Coronary artery (tissue), 2 donors: Measurements from ENCODE around the gene SGMS1.
"Not testable (repeated sequence)": the region's sequence is repeated elsewhere in the genome, so short reads cannot be mapped to it uniquely, and the experiment has no call there.

Experiments
- DNase-seq: peaks from one replicate; pipeline ENCODE4 v3.0.0-alpha.2; 2017; ENCODE audit warnings: low spot score
- H3K27ac ChIP-seq, 2 donors: fragments of 200-600 bp; sonication (generic); one replicate each; pipeline ENCODE4 v1.5.1; 2016 to 2019
- H3K4me3 ChIP-seq: fragments of 200-600 bp; sonication (generic); 2 replicates; pipeline ENCODE4 v1.5.1; 2016; ENCODE audit warnings: mild to moderate bottlenecking, moderate library complexity
- TF ChIP-seq, protein P1 (sequence below): fragments of 200-600 bp; sonication (generic); IDR thresholded peaks from one replicate; pipeline ENCODE4 v1.5.1; 2019; ENCODE audit warnings: antibody characterized with exemption

SGMS1 gene

DNA sequence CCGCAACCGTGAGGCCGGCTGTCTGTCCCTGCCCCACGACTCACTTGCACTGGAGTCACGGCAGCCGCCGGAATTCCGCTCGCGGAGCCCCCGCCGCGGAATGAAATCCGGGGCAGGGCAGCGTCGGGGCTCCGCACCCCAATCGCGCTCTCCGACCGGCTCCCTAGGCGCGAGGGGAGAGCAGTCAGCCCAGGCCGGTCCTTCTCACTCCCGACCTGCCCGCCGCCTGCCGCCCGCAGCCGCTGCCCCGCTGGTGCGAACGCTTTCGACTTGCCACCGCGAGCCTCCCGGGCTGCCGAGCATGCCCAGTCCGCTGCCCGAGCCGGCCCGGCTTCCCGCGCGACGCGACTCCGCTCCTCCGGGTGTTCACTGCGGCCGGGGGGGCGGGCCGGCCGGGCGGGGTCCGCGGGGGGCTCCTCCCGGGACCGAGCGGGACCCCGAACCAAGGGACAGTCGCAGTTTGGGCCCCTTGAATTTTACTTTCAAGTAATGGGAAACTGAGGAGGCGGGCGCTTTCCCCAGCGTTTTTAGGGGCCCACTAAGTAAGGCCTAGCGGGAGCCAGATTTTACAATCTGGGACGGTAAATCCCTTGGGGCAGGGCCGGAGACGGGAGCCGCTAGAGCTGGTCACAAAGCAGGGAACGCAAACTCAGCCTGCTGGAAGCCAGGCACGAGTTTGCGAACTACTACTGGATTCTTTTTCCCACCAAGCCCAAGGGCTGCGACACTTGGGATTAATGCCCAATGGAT lies at the start of gene SGMS1:
TSS of gene SGMS1 (minus strand) at position 294 of the 750 bp plus-strand sequence. CDS start 279,842 bp downstream, outside the sequence.
- TF ChIP-seq, protein P1, sequence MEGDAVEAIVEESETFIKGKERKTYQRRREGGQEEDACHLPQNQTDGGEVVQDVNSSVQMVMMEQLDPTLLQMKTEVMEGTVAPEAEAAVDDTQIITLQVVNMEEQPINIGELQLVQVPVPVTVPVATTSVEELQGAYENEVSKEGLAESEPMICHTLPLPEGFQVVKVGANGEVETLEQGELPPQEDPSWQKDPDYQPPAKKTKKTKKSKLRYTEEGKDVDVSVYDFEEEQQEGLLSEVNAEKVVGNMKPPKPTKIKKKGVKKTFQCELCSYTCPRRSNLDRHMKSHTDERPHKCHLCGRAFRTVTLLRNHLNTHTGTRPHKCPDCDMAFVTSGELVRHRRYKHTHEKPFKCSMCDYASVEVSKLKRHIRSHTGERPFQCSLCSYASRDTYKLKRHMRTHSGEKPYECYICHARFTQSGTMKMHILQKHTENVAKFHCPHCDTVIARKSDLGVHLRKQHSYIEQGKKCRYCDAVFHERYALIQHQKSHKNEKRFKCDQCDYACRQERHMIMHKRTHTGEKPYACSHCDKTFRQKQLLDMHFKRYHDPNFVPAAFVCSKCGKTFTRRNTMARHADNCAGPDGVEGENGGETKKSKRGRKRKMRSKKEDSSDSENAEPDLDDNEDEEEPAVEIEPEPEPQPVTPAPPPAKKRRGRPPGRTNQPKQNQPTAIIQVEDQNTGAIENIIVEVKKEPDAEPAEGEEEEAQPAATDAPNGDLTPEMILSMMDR = no peak
- peak; percentile 88 for DNase-seq
- Histone ChIP-seq H3K27ac (peak within 1 kb of the TSS; percentile 98 to 99), H3K4me3 (peak within 1 kb of the TSS; percentile 100)

DNA sequence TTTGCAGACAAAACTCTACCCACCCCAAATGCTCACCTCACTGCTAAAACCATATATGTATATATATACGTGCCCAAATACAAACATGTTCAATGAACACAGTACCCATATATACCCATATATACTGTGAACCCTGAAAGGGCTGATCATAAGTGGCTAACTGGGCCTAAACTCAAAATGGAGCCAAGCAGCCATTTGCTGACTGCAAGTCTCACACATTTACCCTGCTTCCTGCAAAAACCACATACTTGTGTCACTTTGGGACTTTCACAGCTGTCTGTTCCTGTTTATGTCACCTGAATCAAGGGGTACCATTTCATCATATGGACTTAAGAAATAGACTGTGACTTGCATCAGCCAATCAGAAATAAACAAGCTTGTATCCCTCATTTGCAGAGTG lies 48.4 kb upstream of the SGMS1 start:
- H3K27ac ChIP-seq, DNase-seq, H3K4me3 ChIP-seq: not testable (repeated sequence)

DNA sequence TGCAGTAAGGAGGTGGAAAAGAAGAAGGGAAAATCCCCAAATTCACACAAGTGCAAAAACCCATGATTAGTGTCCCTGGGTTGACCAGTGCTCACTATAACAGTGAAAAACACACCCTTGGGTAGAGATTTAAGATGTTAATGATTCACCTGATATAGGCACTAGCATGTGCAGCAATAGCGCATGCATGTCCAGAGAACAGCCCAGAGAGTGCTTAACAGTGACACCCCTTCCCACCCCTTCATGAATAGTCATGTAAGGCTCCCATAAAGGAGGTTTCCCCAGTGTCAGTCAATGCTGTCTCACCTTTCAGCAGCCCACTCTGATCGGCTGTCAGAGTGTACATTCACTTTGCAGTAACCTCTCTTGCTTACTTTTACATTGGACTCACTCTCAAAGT lies 47.9 kb upstream of the SGMS1 start:
- not testable (repeated sequence) for H3K27ac ChIP-seq, H3K4me3 ChIP-seq, DNase-seq

DNA sequence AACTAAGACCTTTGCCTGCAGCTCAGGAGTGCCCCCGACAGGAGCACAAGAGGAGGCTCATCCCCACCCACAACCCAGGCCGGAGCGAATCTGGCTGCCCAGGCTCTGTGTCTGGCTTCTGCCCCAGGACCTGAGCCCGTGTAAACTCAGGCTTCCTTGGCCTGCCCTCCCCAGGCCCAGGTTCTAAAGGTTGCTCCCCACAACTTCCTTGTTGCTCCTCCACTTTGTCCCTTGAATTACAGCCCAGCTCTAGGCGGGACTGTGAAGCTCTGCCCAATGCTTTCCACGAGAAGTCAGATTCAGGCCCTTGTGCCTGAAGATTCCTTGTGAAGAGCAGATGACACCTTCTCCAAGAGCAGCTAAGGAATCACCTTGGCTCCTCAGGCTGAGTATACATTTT lies 46.2 kb upstream of the SGMS1 start:
- DNase-seq, H3K27ac ChIP-seq, H3K4me3 ChIP-seq: not testable (repeated sequence)

DNA sequence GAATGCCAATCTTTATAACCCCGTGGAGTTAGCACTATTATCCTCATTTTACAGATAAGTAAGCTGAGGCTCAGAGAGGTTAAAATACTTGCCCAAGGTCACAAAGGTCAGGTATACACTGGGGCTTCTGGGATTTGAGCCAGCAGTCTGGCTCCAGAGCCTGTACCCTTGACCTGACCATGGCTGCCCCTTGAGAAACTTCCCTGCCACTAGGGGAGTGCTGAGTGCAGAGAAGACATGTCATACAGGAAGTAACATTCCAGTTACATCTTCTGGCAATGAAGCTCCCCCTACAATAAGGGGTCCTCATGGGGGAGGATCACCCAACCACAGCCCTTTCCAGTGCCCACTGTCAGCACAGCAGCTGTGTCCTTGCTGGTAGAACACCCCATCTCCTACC lies 43.6 kb upstream of the SGMS1 start:
- not testable (repeated sequence) for DNase-seq, H3K27ac ChIP-seq, H3K4me3 ChIP-seq

DNA sequence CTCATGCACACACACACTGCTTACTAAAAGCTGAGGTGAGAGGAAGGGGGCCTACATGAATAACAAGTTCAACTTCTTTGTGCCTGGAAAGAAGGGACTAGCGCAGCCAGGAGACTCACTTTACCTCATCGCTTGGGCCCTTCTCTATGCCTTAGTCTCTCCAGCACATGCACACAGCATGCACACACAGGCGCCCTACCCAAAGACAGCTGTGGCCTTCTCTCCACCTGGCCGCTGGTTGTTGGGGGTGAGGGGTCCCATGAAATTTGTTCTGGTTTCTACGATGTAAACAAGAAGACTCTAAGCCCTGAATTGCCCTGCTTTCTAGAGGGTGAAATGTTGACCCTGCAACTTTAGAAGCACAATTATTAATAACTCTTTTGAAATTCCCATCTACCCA lies 38.7 kb upstream of the SGMS1 start:
- not testable (repeated sequence) for H3K27ac ChIP-seq, DNase-seq

DNA sequence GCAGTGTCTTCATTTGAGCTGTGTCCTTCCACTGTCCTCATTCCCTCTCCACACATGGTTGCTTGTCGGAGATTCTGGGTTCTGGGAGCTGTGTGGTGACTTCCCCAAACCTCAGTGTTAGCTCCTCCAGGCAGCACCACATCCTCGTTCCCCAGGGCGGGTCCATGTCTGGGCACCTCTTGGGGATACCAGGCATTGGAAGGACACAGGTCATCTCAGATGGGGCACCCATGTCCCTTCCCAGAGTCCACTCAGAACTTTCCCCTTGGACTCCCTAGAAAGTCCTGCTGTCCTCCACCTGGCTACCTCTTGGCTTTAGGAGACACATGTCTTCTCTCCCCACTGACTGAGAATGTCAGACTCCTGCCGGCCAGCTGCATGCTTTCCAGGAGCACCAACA lies 37.8 kb upstream of the SGMS1 start:
- DNase-seq, H3K27ac ChIP-seq: not testable (repeated sequence)

More for the DNA sequence above, 38.7 kb upstream of the SGMS1 start:
- H3K4me3 ChIP-seq = not testable (repeated sequence)

DNA sequence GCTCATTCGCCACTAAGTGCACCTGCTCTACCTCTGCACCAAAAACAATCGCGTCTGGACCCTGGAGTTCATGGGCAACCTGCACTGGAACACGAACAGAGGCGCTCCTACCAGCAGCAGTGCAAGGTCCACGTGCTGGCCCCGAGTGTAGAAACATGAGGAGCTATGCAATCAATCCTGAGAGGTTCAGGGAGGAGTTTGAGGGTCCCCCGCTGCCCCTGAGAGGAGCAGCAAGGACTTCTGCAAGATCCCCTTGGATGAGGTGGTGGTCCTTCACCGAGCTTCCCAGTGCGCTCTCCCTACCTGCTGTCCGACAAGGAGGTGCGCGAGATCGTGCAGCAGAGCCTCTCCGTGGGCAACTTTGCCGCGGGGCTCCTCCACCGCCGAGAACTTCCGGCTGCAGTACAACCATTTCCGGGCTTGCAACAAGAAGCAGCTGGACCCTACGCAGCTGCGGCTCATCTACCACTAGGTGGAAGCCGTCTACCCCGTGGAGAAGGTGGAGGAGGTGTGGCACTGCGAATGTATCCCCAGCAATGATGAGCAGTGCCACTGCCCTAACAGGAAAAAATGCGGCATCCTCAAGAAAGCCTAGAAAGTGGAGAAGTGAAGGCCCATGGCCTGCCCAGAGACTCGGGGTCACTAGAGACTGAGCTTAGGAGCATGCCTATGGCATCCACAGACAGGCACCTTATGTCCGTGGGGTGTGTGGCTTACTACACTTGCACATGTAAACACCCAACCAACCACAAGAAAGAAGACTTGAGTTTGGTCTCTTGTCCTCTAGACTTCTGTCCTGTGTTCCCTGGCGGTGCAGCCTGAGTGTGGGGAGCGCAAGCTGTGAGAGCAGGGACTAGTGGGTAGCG lies 36.3 kb upstream of the SGMS1 start:
- peak overlapping the region; percentile 50 for H3K4me3 ChIP-seq
- not testable (repeated sequence) for DNase-seq, H3K27ac ChIP-seq

More for the DNA sequence above, 37.8 kb upstream of the SGMS1 start:
- H3K4me3 ChIP-seq = not testable (repeated sequence)

DNA sequence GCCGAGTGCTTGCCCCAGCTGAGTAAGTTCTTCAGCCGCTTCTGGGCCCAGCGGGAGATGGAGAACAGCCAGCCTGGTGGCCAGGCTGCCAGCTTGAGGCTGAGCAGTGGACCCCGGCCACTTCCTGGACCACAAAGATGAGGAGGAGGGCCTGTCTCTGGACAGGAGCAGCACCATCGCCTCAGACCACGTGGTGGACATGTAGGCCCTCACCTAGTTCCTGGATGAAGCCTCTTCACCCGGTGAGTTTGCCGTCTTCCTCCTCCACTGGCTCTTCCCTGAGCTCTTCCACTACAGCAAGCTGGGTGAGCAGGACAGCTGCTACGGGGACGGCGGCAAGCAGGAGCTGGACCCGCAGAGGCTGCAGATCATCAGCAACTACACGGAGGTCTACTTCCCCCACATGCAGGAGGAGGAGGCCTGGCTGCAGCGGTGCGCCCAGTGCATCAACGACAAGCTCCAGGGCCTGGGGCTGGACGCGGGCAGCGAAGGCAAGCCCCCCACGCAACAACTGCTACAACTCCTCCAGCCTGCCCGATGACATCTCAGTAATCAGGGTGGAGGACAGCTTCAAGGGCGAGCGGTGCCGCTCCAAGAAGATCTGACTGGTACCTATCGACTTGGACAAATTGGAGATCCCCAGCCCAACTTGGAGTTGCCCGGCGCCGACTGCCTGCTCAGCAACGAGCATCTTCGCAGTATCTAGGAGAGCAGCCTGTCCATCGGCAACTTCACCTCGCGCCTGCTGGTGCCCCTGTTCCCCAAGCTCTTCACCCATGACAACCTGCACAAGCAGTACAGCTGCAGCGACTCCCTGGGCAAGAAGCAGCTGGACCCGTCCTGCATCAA lies 35.5 kb upstream of the SGMS1 start:
- not testable (repeated sequence) for H3K4me3 ChIP-seq, H3K27ac ChIP-seq, DNase-seq

DNA sequence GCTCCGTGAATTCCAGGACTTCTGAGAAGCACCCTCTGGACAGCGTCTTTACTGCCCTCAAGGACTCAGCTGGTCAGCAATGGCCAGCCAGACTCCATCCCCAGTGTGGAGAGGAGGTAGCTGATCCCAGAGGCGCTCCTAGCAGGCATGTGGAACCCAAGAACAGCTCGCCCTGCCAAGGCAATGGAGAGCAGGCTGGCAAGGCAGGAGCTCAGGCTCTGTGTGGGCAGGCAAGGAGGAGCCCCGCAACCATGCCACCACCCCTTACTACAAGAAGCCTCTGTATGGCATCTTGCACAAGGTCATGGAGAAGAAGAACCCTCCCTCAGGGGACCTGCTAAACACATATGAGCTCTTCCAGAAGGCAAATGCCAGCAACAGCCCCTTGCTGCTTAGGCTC lies 34.4 kb upstream of the SGMS1 start:
- Histone ChIP-seq H3K4me3 (no peak overlapping the region), H3K27ac (no peak overlapping the region)
- no peak for DNase-seq
- TF ChIP-seq, protein P1 = no peak

DNA sequence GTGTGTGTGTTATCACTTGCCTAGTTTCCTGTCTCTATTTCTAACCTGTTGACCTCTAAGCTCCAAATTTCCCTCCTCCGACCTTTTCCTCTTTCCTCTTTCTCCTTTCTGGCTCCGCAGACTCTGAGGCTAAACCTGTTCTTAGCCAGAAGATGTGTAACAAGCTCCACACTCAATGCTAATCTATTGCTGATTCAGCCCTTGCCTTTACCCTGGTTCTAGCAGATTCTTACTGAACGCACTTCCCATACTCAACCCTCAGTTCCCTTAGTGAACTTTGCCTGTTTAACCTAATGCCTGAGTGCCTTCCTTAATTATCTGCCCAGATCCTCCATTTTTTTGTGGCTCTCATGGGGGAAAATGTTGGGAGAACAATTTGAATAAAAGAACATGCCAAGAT lies 30.0 kb upstream of the SGMS1 start:
- DNase-seq = no peak
- H3K4me3 ChIP-seq = no peak overlapping the region
- TF ChIP-seq, protein P1 = no peak
- H3K27ac ChIP-seq = no peak overlapping the region
